Mesenchymal stem cell (in vitro differentiated cells and primary cell): ENCODE results near the gene BBX.

Source experiments
- DNase-seq: peaks from one replicate; pipeline ENCODE4 v3.0.0-alpha.2; 2013
- H2AFZ ChIP-seq: one replicate; pipeline ENCODE4 v1.6.1; 2013; ENCODE audit warnings: low read depth, mild to moderate bottlenecking, control low read depth, inconsistent platforms, low read length, moderate library complexity
- H2AK5ac ChIP-seq: 2 replicates; pipeline ENCODE4 v1.6.1; 2013; ENCODE audit warnings: low read length, moderate library complexity, mild to moderate bottlenecking, inconsistent platforms; ENCODE audit not compliant: severe bottlenecking
- H2BK120ac ChIP-seq: one replicate; pipeline ENCODE4 v1.6.1; 2013; ENCODE audit warnings: low read depth, mild to moderate bottlenecking, inconsistent platforms, low read length, moderate library complexity
- H2BK12ac ChIP-seq, 2 experiments: one replicate each; pipeline ENCODE4 v1.6.1; 2013; ENCODE audit warnings: inconsistent platforms in 2 of 2, low read length in 2 of 2, mild to moderate bottlenecking in 2 of 2, moderate library complexity in 2 of 2, control low read depth in 1 of 2
- H2BK15ac ChIP-seq: one replicate; pipeline ENCODE4 v1.6.1; 2013; ENCODE audit warnings: mild to moderate bottlenecking, low read depth, inconsistent platforms; ENCODE audit not compliant: poor library complexity, severe bottlenecking
- H2BK5ac ChIP-seq: 2 replicates; pipeline ENCODE4 v1.6.1; 2013; ENCODE audit warnings: low read depth, mild to moderate bottlenecking, low read length, control low read depth, inconsistent platforms; ENCODE audit not compliant: poor library complexity, severe bottlenecking
- H3K14ac ChIP-seq, 2 experiments: one replicate each; pipeline ENCODE4 v1.6.1; 2013; ENCODE audit warnings: inconsistent platforms in 2 of 2, low read length in 2 of 2, control low read depth in 1 of 2, mild to moderate bottlenecking in 1 of 2, moderate library complexity in 1 of 2
- H3K18ac ChIP-seq, 2 experiments: one replicate each; pipeline ENCODE4 v1.6.1; 2013; ENCODE audit warnings: inconsistent platforms in 2 of 2, low read length in 2 of 2, control low read depth in 1 of 2, low read depth in 1 of 2, mild to moderate bottlenecking in 1 of 2
- H3K23ac ChIP-seq, 2 experiments: one replicate each; pipeline ENCODE4 v1.6.1; 2013; ENCODE audit warnings: inconsistent platforms in 2 of 2, low read length in 2 of 2, mild to moderate bottlenecking in 2 of 2, moderate library complexity in 2 of 2, control low read depth in 1 of 2
- H3K27ac ChIP-seq: 2 replicates; pipeline ENCODE4 v1.5.1; 2013; ENCODE audit warnings: mild to moderate bottlenecking, moderate library complexity, low read length, control low read depth, inconsistent platforms; ENCODE audit not compliant: poor library complexity, severe bottlenecking
- H3K27me3 ChIP-seq, 2 experiments: 2 replicates each; pipeline versions ENCODE4 v1.6.1 to v1.7.0; 2013; ENCODE audit warnings: low read length in 2 of 2, mild to moderate bottlenecking in 2 of 2, moderate library complexity in 2 of 2, control low read depth in 1 of 2, inconsistent platforms in 1 of 2; ENCODE audit not compliant: control insufficient read depth in 1 of 2, insufficient read depth in 1 of 2
- H3K36me3 ChIP-seq, 2 experiments: 2 replicates each; pipeline versions ENCODE4 v1.6.1 to v1.7.0; 2013; ENCODE audit warnings: low read length in 2 of 2, control low read depth in 1 of 2, inconsistent platforms in 1 of 2, low read depth in 1 of 2, mild to moderate bottlenecking in 1 of 2; ENCODE audit not compliant: insufficient read depth in 2 of 2, control insufficient read depth in 1 of 2
- H3K4ac ChIP-seq, 2 experiments: one replicate each; pipeline ENCODE4 v1.6.1; 2013; ENCODE audit warnings: inconsistent platforms in 2 of 2, low read length in 2 of 2, mild to moderate bottlenecking in 2 of 2, moderate library complexity in 2 of 2, control low read depth in 1 of 2, low read depth in 1 of 2
- H3K4me1 ChIP-seq: 2 replicates; pipeline ENCODE4 v1.6.1; 2013; ENCODE audit warnings: low read depth, low read length, control low read depth; ENCODE audit not compliant: control insufficient read depth, insufficient read depth
- H3K4me2 ChIP-seq: 2 replicates; pipeline ENCODE4 v1.6.1; 2013; ENCODE audit warnings: low read length, mild to moderate bottlenecking, inconsistent platforms; ENCODE audit not compliant: poor library complexity, severe bottlenecking
- H3K4me3 ChIP-seq, 2 experiments: 2 replicates each; pipeline versions ENCODE4 v1.5.1 to v1.7.0; 2013; ENCODE audit warnings: low read length in 2 of 2, mild to moderate bottlenecking in 2 of 2, control low read depth in 1 of 2, low read depth in 1 of 2; ENCODE audit not compliant: insufficient read depth in 1 of 2
- H3K79me1 ChIP-seq: replicated peaks from 2 replicates; pipeline ENCODE4 v1.6.1; 2013; ENCODE audit warnings: mild to moderate bottlenecking, control low read depth, low read length, inconsistent platforms; ENCODE audit not compliant: poor library complexity, severe bottlenecking
- H3K9ac ChIP-seq: 2 replicates; pipeline ENCODE4 v1.7.0; 2013; ENCODE audit warnings: mild to moderate bottlenecking, low read length, moderate library complexity
- H3K9me3 ChIP-seq: 2 replicates; pipeline ENCODE4 v1.7.0; 2013; ENCODE audit warnings: mild to moderate bottlenecking, low read length; ENCODE audit not compliant: control insufficient read depth
- H4K8ac ChIP-seq: one replicate; pipeline ENCODE4 v1.6.1; 2013; ENCODE audit warnings: inconsistent platforms, mild to moderate bottlenecking, low read length, moderate library complexity
- H4K91ac ChIP-seq: one replicate; pipeline ENCODE4 v1.6.1; 2013; ENCODE audit warnings: mild to moderate bottlenecking, low read length, inconsistent platforms
- WGBS: methylation state at CpG from one replicate; pipeline ENCODE4 v1.1.7; 2013; ENCODE audit warnings: mixed read lengths; 5-methylcytosine and 5-hydroxymethylcytosine counted together

The BBX gene

DNA sequence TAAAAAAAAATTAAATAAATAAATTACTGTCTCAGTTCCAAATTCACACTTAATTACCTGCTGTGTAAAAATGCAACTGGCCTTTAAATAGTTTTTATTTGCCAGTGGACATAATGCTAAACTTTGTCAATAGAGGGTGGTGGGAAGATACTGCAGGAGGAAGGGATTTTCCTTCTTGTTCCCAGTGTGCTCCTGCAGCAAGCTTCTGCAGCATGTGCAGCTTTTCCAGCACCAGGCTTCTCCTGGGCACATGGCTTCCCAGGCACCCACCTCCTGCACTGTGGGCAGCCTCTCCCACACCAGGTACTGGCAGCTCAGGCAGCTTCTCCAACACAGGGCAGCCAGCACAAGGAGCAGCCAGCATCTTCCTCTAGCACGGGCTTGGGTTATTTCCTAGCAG is 29.6 kb upstream of the BBX start:
- Histone ChIP-seq H3K4me3 (no peak overlapping the region), H4K8ac (no peak overlapping the region), H2AFZ (no peak overlapping the region), H3K4me2 (no peak overlapping the region), H3K4ac (no peak overlapping the region), H3K36me3 (no peaks in the 10 kb centered on the region), H2BK12ac (no peak overlapping the region), H3K23ac (no peak overlapping the region), H3K14ac (no peak overlapping the region), H3K27me3 (no peaks in the 10 kb centered on the region), H4K91ac (no peak overlapping the region), H3K27ac (no peak overlapping the region), H2BK5ac (no peak overlapping the region), H2BK15ac (no peak overlapping the region), H2BK120ac (no peak overlapping the region), H2AK5ac (no peak overlapping the region), H3K18ac (no peak overlapping the region), H3K9me3 (no peaks in the 10 kb centered on the region), H3K79me1 (no peaks in the 10 kb centered on the region), H3K9ac (no peak overlapping the region), H3K4me1 (no peaks in the 10 kb centered on the region)
- no peak for DNase-seq
- WGBS = 44% methylated on average over 1 of the region's 1 CpG

- no peak overlapping the region for H3K27ac ChIP-seq
- no peak overlapping the region for H2AFZ ChIP-seq
- no peaks in the 10 kb centered on the region for H3K27me3 ChIP-seq
- no peak overlapping the region for H3K4me2 ChIP-seq
- no peaks in the 10 kb centered on the region for H3K9me3 ChIP-seq
- H3K9ac ChIP-seq = no peak overlapping the region
- H3K4me3 ChIP-seq = no peak overlapping the region
- H2AK5ac ChIP-seq = no peak overlapping the region
- no peak overlapping the region for H2BK12ac ChIP-seq
- H4K8ac ChIP-seq = no peak overlapping the region
- H4K91ac ChIP-seq = no peak overlapping the region
- H2BK120ac ChIP-seq = no peak overlapping the region
- H3K79me1 ChIP-seq = no peaks in the 10 kb centered on the region
- no peak overlapping the region for H3K23ac ChIP-seq
- H3K36me3 ChIP-seq = no peaks in the 10 kb centered on the region
- WGBS = 95% methylated on average over 2 of the region's 3 CpGs
- no peak overlapping the region for H3K14ac ChIP-seq
- no peaks in the 10 kb centered on the region for H3K4me1 ChIP-seq
- no peak overlapping the region for H3K18ac ChIP-seq
- no peak overlapping the region for H3K4ac ChIP-seq
- H2BK15ac ChIP-seq = no peak overlapping the region
- DNase-seq = no peak
- H2BK5ac ChIP-seq = no peak overlapping the region
Observed at GRCh38 chr3:107496855-107497254, 25.9 kb upstream of the BBX start.

DNA sequence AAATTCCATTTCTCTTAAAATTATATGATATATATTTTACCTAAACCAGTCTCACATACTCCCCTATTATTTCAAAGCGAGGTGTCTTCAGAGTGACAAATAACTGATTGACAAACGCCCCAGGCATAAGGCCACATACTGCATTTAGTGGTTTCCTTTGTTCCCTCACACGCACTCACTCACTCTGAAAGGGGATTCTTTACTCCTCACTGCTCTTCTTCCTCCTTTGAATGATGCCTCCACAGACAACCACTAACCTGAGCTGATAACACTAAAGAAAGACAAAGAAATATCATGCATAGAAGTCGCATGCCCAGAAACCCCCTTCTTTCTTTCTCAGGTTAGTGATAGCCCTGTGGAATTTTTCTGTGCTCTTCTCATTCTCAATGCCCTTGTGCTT is 24.1 kb upstream of the BBX start:
- Histone ChIP-seq H4K91ac (no peak overlapping the region), H3K4me2 (no peak overlapping the region), H3K9me3 (no peaks in the 10 kb centered on the region), H3K27ac (no peak overlapping the region), H3K9ac (no peak overlapping the region), H3K79me1 (no peaks in the 10 kb centered on the region), H2BK12ac (no peak overlapping the region), H3K27me3 (no peaks in the 10 kb centered on the region), H3K4me3 (no peak overlapping the region), H3K4ac (no peak overlapping the region), H3K23ac (no peak overlapping the region), H3K14ac (no peak overlapping the region), H2AK5ac (no peak overlapping the region), H2BK5ac (no peak overlapping the region), H2AFZ (no peak overlapping the region), H3K18ac (no peak overlapping the region), H3K36me3 (no peaks in the 10 kb centered on the region), H3K4me1 (no peaks in the 10 kb centered on the region), H2BK120ac (no peak overlapping the region), H4K8ac (no peak overlapping the region), H2BK15ac (no peak overlapping the region)
- no peak for DNase-seq
- WGBS = 69% methylated on average over 4 of the region's 4 CpGs

DNA sequence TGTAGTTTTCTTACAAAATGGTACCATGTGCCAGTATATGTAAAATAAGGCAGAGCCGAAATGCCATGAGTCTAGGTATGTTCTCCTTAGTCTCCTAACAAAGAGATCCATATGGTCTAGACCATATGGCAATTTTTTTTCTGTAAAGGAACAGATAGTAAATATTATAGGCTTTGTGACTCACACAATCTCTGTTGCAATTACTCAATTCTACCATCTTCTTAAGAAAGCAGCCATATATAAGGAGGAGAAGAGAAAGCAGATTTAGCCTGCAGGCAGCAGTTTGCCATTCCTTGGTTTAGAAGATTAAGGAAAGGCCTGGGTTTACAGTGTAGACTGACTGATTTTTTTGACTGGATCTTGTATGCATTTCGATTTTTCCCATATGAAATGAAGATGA is 16.3 kb upstream of the BBX start:
- WGBS = 100% methylated on average over 1 of the region's 2 CpGs
- H3K18ac ChIP-seq = no peak overlapping the region
- H3K4ac ChIP-seq = no peak overlapping the region
- H2AK5ac ChIP-seq = no peak overlapping the region
- no peak overlapping the region for H4K8ac ChIP-seq
- peak; percentile 28 for DNase-seq
- no peak overlapping the region for H4K91ac ChIP-seq
- no peak overlapping the region for H2BK15ac ChIP-seq
- H3K27ac ChIP-seq = no peak overlapping the region
- H3K4me1 ChIP-seq = no peaks in the 10 kb centered on the region
- H2AFZ ChIP-seq = no peak overlapping the region
- H3K9me3 ChIP-seq = no peaks in the 10 kb centered on the region
- no peak overlapping the region for H2BK12ac ChIP-seq
- no peak overlapping the region for H2BK120ac ChIP-seq
- no peak overlapping the region for H3K9ac ChIP-seq
- no peaks in the 10 kb centered on the region for H3K79me1 ChIP-seq
- H2BK5ac ChIP-seq = no peak overlapping the region
- no peak overlapping the region for H3K14ac ChIP-seq
- H3K4me3 ChIP-seq = no peak overlapping the region
- H3K4me2 ChIP-seq = no peak overlapping the region
- H3K23ac ChIP-seq = no peak overlapping the region
- no peaks in the 10 kb centered on the region for H3K27me3 ChIP-seq
- no peaks in the 10 kb centered on the region for H3K36me3 ChIP-seq
